WERI-Rb-1 (cell line): ENCODE data around the gene RASA2.

ENCODE experiments used
- DNase-seq: peaks from one replicate; pipeline ENCODE4 v3.0.0-alpha.2; 2020
- H3K27ac ChIP-seq: fragments of 250-450 bp; sonication (Bioruptor Pico); 2 replicates; pipeline ENCODE4 v1.5.1; 2020; ENCODE audit warnings: mild to moderate bottlenecking, moderate library complexity
- H3K27me3 ChIP-seq: fragments of 250-450 bp; sonication (Bioruptor Pico); 2 replicates; pipeline ENCODE4 v1.5.1; 2021; ENCODE audit warnings: mild to moderate bottlenecking, low read depth, moderate library complexity; ENCODE audit not compliant: insufficient read depth, severe bottlenecking
- H3K36me3 ChIP-seq: fragments of 250-450 bp; sonication (Bioruptor Pico); 2 replicates; pipeline ENCODE4 v1.5.1; 2020; ENCODE audit warnings: mild to moderate bottlenecking, moderate library complexity
- H3K4me3 ChIP-seq: 2 replicates; pipeline ENCODE4 v1.5.1; 2011; ENCODE audit warnings: low read depth, mild to moderate bottlenecking, control low read depth, low read length
- H3K9me3 ChIP-seq: fragments of 250-450 bp; sonication (Bioruptor Pico); 2 replicates; pipeline ENCODE4 v1.5.1; 2021; ENCODE audit warnings: mild to moderate bottlenecking, moderate library complexity; ENCODE audit not compliant: severe bottlenecking
- CTCF ChIP-seq: IDR thresholded peaks from 2 replicates; pipeline ENCODE4 v1.5.1; 2011; ENCODE audit warnings: low read depth, mild to moderate bottlenecking, control low read depth, inconsistent platforms, low read length

RASA2 gene

GRCh38 chr3:141486746-141487520, at the start of gene RASA2:
RASA2 (plus strand) TSS chr3:141487027; CDS start chr3:141487084, 57 bp downstream.
- Histone ChIP-seq H3K4me3 (peak within 1 kb of the TSS; percentile 86), H3K27me3 (no peaks in the 10 kb centered on the region), H3K9me3 (no peaks in the 10 kb centered on the region), H3K27ac (peak within 1 kb of the TSS; percentile 85), H3K36me3 (peaks cover 3% of the 10 kb centered on the region; the same call in 1 of the 2 replicates)
- TF ChIP-seq CTCF: no peak
- DNase-seq: peak; percentile 90

- TF ChIP-seq CTCF: no peak
- H3K4me3 ChIP-seq: no peak overlapping the region
- H3K9me3 ChIP-seq: no peaks in the 10 kb centered on the region
- no peak for DNase-seq
- H3K27ac ChIP-seq: no peak overlapping the region
- H3K36me3 ChIP-seq: peaks cover 37% of the 10 kb centered on the region
- no peaks in the 10 kb centered on the region for H3K27me3 ChIP-seq
Observed at GRCh38 chr3:141439589-141439988, 47.2 kb upstream of the RASA2 start.

GRCh38 chr3:141440942-141441341, 45.9 kb upstream of the RASA2 start:
- TF ChIP-seq CTCF: no peak
- Histone ChIP-seq H3K36me3 (peaks cover 49% of the 10 kb centered on the region), H3K4me3 (no peak overlapping the region), H3K9me3 (no peaks in the 10 kb centered on the region), H3K27ac (no peak overlapping the region), H3K27me3 (no peaks in the 10 kb centered on the region)
- DNase-seq: no peak

- H3K4me3 ChIP-seq: no peak overlapping the region
- H3K36me3 ChIP-seq: peaks cover 48% of the 10 kb centered on the region
- H3K9me3 ChIP-seq: no peaks in the 10 kb centered on the region
- no peaks in the 10 kb centered on the region for H3K27me3 ChIP-seq
- no peak overlapping the region for H3K27ac ChIP-seq
- peak; percentile 65 for DNase-seq
- peak; percentile 76 for TF ChIP-seq CTCF
Observed at GRCh38 chr3:141441381-141442364, 45.2 kb upstream of the RASA2 start.

GRCh38 chr3:141442446-141442845, 44.4 kb upstream of the RASA2 start:
- no peak overlapping the region for H3K4me3 ChIP-seq
- DNase-seq: no peak
- peaks cover 48% of the 10 kb centered on the region for H3K36me3 ChIP-seq
- TF ChIP-seq CTCF: no peak
- no peaks in the 10 kb centered on the region for H3K27me3 ChIP-seq
- no peak overlapping the region for H3K27ac ChIP-seq
- H3K9me3 ChIP-seq: no peaks in the 10 kb centered on the region
